NCI-H345 (cell line): ENCODE measurements around the gene SARM1.
A peak's percentile ranks its signal among the peaks of the same experiment; 100 is the strongest.

Source experiments
- DNase-seq: peaks from one replicate; lab custom pipeline; 2025; lab: John Stamatoyannopoulos, UW

Gene SARM1

DNA sequence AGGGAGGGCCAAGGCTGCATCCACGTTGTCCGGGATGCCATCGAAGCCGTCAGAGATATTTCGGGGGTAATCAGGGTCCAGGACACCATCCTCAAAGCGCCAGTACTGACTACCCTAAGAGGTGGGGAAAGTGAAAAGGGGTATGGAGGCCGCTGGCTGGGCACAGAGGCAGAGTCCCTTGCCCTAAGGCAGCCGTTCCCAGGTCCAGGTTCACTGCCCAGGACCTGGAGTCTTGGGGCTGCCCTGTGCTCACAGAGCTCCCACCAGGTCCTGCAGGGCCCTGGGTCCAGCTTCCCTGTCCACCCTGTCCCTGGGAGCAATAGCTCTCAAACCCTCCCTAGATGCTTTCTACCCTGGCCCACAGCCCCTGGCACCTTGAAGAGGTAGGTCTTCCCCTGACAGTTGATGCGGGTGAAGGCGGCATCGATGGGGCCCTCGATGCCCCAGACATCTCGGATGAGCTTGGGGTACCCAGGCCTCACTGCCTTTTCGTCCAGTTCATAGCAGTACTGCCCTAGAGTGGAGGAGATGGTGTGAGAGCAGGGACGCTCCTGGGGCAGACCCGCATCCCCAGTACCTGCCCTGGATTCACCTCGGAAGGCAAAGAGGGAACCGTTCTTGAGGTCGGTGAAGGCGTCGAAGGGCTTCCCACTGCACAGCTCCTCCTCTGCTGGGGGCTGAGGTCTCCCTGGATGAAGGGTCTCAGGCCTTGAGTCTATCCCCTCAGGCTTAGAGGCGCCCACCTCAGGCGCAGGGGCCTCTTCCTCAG, 2.4 kb upstream of the SARM1 start:
- DNase-seq = no peak

DNA sequence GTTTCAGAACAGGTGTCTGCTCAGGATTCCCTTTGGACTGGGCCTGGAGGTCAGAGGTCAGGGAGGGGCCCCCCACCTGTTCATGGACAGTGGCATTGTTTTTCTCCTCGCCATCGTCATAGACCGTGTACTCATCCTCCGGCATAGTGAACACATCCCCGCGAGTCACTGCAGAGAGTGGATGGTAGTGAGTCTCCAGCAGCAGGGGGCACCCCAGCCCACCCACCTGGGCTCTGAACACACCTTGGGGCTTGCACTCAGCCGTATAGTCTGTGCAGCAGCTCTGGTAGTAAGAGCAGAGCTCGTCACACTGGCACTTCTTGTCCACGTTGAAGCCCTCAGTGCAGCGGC, 1.8 kb upstream of the SARM1 start:
- DNase-seq = peak; percentile 12

DNA sequence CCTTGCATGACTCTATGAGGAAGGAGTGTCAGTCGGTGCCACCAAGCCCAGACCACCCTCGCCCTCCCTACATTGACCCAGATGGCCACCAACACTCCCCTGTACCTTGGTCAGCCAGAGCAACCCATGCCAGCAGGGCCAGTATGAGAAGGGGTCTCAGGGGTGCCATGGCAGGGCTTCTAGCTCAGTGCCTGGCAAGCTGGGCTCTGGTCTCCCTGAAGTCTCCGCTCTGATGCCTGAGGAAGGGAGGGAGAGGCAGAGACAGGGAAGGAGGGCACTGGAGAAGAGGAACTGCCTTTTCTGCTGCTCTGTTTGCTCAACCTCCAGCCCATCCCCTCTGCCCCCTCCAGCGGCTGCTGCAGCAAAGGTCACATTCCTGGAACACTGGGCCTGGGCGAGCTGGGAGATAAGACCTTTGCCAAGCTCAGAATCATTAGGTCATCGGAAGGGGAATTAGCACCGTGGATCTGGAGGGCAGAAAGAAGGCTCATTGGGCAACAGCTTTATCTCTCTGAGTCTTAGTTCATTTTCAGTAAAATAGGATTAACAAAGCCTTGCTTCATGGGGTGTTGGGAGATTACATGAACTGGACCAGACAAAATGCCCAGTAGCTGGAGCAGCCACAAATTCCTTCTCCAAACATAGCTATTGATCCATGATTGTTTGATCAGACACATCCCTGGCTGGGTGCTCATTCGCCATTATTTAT, 1.3 kb upstream of the SARM1 start, which contains the start of gene VTN:
VTN (minus strand) TSS at position 273 of the 709 bp plus-strand sequence; CDS start at position 169, 104 bp downstream.
- no peak for DNase-seq

DNA sequence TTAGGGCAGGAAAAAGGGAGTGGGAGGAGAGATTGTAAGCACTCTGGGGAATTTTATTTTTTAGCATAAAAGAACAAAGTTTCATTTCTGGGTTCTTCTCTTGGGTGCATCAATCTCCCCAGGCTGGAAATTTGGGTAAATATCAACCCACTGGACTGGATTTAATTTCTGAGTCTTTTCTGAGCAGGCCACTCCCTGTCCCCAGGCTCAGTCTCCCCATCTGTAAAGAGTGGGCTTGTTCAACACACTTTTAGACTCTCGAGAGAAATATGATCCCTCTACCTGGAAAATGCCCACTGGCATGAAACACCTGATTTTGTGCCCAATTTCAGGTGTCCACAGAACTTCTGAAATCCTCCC, 770 bp upstream of the SARM1 start:
- no peak for DNase-seq

DNA sequence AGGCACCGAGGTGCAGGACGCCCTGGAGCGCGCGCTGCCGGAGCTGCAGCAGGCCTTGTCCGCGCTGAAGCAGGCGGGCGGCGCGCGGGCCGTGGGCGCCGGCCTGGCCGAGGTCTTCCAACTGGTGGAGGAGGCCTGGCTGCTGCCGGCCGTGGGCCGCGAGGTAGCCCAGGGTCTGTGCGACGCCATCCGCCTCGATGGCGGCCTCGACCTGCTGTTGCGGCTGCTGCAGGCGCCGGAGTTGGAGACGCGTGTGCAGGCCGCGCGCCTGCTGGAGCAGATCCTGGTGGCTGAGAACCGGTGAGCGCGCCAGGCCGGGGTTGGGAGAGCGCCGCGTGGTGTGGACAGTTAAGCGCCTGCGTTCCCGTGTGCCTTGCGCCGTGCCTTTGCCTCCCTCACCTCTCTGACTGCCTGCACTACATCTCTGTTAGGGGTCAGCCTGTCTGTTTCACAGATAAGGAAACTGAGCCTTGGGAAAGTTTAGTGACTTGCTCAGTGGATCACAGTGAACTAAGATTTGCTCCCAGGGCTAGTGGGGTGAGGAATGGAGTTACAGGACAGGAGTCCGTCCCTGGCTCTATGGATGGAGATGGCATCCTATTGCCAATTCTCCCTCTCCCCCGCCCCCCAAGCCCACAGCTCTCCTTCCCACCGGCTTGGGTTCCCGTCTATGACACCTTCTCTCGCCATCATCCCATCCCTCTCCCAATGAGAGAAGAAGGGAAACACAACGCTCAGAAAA, 880 bp downstream of the SARM1 start:
- peak; percentile 32 for DNase-seq

DNA sequence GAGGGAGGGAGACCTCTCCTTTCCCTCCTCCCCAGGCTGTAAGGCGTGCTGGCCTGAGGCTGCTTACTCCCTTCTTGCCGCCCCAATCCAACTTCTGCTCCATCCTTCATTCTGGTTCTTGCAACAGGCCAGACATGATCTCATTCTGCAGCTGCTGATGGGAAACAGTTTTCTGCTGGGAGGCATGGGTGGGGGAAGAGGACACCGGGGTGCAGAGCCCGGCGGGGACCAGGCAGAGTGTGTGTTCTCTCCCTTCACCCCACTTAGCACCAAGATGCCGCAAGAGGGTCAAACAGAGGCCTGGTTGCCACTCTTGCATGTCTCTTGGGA, 1.4 kb downstream of the SARM1 start:
- DNase-seq = no peak

DNA sequence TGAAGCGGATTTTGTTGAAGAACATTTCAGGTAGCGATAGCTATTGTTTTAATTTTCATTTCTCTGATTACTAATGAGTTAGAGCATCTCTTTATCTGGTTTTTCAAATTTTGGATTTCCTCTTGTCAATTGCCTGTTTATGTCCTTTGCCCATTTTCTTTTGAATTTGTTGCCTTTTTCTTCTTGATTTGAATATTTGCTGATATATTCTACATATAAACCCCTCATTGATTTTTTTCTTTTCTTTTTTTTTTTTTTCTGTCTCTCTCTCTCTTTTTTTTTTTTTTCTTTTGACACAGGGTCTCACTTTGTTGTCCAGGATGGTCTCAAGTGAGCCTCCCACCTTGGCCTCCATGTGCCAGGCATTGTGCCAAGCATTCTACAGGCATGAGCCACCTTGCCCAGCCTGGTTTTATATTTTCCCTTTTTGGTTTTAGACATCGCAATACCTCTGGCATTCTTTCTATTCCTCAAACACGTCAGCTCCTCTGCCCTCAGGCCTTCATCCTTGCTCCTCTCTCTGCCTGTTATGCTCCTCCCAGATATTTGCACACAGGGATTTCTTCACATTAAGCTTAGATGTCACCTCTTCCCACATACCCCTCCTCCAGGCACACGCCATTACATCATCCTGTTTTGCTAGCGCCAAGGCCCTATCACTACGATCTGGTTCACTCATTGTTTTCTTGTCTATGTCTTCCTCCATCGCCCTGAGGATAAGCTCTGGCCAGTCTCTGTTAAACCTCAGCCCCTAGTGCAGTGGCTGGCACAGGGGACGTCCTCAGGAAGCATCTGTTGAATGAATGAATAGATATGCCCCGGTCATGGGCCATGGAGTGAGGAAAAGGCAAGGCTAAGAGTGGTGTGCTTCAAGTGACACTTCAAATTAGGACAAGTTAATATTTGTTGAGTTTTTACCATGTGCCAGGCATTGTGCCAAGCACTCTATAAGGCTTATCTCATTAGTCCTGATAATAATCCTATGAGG, 8.6 kb downstream of the SARM1 start:
- no peak for DNase-seq

DNA sequence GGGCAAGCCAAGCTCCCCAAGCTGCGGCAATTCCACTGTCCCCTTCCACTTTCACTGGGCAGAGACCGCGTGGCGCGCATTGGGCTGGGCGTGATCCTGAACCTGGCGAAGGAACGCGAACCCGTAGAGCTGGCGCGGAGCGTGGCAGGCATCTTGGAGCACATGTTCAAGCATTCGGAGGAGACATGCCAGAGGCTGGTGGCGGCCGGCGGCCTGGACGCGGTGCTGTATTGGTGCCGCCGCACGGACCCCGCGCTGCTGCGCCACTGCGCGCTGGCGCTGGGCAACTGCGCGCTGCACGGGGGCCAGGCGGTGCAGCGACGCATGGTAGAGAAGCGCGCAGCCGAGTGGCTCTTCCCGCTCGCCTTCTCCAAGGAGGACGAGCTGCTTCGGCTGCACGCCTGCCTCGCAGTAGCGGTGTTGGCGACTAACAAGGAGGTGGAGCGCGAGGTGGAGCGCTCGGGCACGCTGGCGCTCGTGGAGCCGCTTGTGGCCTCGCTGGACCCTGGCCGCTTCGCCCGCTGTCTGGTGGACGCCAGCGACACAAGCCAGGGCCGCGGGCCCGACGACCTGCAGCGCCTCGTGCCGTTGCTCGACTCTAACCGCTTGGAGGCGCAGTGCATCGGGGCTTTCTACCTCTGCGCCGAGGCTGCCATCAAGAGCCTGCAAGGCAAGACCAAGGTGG, 9.8 kb downstream of the SARM1 start:
- DNase-seq = no peak

DNA sequence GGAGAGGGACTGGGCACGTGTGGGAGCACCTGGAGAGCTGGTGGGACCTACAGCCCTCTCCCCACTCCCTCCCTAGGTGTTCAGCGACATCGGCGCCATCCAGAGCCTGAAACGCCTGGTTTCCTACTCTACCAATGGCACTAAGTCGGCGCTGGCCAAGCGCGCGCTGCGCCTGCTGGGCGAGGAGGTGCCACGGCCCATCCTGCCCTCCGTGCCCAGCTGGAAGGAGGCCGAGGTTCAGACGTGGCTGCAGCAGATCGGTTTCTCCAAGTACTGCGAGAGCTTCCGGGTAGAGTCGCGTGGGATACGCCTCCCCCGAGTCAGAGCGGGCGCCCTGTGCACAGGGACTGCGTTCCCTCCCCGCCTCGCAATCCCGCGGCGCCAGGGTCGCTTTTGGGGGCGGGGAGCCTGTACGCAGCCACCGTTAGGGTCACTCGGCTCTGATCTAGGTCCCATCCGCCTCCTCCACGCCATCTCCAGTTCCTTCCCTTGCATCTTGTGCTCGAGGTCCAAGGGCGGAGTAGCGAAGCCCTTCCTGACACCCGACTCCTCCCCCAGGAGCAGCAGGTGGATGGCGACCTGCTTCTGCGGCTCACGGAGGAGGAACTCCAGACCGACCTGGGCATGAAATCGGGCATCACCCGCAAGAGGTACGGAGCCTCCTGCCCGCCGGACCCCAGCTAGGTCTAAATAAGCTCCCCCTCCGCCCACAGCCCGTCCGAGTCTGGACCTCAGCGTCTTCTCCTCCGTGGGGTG, 13.0 kb downstream of the SARM1 start:
- DNase-seq = no peak

DNA sequence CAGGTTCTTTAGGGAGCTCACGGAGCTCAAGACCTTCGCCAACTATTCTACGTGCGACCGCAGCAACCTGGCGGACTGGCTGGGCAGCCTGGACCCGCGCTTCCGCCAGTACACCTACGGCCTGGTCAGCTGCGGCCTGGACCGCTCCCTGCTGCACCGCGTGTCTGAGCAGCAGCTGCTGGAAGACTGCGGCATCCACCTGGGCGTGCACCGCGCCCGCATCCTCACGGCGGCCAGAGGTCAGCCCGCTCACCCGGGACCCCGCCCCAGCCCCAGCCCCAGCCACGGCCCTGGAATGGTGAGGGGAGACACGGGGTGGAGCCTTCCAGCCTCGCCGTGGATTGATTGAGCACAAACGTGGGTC, 13.5 kb downstream of the SARM1 start:
- no peak for DNase-seq

DNA sequence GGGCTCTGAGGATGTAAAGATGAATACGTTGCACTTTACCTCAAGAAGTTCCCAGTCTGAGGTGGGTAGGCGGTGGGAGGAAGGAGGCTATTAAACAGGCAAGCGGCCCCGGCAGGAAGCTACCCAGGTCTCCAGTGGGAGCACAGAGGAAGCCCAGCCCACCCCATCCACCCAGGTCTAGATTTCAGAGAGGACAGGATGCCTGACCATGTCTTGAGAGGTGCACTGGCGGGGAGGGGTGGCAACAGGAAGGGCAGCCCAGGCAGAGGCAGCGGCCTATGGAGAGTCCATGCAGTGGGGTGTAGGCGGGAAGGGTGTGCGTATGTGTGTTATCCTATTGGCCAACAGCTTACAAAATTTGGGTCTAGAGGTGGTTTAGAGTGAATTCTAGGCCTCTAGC, 13.9 kb downstream of the SARM1 start:
- DNase-seq = no peak

DNA sequence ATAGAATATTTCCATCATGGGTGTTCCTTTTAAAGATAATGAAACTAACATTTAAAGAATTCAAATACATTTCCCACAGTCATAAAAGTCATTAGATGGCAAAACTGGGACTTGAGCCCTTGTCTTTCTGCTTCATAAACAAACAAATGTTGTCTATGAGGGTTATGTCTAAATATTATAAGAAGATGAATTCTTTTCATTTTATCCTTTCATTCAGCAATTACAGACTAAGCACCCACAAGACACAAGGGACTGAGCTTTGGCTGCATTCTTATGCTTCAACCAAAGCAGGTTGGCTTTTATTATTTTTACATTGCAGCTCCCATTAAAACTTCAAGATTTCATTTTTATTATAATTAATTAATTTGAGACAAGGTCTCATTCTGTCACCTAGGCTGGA, 14.9 kb downstream of the SARM1 start:
- DNase-seq = no peak

DNA sequence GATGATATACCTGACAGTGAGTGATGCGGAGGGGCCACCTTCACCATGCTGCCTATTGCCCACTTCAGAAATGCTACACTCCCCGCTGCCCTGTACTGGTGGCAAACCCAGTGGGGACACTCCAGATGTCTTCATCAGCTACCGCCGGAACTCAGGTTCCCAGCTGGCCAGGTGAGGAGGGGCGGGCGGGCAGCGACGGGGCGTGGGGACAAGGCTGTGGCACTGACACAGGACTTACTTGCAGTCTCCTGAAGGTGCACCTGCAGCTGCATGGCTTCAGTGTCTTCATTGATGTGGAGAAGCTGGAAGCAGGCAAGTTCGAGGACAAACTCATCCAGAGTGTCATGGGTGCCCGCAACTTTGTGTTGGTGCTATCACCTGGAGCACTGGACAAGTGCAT, 16.6 kb downstream of the SARM1 start:
- DNase-seq = no peak

DNA sequence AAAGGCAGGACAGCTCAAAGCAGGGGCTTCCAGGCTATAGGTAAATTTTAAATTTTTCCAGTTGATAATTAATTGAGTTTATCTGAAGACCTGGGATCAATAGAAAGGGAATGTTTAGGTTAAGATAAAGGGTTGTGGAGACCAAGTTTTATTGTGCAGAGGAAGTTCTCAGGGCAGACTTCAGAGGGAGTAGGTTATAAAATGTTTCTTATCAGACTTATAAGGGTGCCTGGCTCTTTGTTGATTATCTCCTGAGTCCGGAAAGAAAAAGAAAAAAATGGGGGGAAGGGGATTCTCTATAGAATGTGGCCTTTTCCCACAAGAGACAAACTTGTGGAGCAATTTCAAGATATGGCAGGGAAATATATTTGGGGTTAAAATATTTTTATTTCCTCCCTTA, 18.6 kb downstream of the SARM1 start:
- no peak for DNase-seq

DNA sequence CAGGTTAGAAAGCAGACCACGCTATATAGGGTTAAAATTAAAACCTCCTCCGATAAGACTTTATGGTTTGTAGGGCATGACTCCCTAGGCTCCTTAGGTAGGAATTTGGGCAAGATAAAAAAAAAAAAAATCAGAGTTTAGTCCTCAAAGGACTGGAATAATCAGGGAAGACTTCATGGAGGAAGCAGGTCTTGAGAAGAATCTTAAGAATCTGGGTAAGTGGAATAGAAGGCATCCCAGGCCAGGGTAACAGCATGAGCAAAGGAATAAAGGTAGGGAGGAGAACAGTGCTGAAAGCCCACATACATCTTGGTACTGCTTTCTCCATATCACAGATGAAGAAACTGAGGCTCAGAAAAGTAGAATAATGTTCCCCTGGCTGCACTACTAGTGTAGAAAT, 19.1 kb downstream of the SARM1 start:
- DNase-seq = no peak

DNA sequence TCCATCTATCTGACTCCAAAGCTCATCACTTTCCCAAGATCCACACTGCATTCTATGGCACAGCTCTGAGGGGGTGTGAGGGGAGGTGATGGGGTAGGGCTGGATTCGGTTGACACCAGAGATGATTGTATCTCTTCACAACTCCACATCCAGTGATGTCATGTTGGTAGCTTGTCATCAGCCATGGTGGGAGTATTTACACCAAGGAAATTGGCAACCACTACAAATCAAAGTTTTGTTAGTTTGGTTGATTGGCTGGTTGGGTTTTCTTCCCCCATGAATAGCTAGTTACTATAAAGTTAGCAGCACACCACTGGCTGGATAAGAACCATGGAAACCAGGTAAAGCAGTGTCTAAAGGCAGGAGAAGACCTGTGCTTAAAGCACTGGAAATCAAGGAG, 19.5 kb downstream of the SARM1 start:
- no peak for DNase-seq

DNA sequence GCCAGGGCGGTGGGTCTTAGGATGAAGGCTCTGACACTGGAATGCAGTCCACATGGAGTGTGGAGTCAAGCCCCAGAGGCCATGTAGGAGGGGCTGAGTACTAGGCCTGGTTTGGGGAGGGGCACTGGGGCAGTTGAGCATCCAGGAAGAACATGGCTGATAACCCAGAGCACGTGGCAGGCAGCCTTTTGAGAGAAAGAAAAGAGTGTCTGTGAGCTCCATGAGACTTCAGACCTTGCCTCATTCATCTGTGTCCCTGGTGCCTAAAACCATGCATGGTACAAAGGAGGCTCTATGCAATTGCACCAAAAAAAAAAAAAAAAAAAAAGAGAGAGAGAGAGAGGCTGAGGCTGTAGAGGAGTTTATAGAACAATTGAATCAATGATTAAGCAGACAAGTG, 19.9 kb downstream of the SARM1 start:
- no peak for DNase-seq

DNA sequence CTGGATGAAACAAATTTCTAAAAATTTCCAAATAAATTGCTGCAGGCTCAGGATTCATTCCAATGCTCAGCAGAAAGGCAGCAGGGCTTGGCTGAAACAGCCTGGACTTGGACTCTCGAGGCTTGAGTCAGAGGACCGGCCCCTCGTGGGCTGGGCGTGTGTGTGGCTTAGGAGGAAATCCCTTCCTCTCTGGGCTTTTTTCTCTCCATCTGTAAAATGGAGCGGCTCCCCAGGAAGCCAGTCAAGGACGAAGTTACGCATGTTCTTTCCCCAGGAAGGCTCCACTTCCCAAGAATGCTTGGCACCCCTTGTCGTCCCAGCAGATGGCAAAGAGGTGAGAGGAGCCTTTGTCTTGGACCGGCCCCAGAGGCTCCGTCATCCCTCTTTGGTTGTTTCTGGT, 21.0 kb downstream of the SARM1 start:
- DNase-seq = no peak

DNA sequence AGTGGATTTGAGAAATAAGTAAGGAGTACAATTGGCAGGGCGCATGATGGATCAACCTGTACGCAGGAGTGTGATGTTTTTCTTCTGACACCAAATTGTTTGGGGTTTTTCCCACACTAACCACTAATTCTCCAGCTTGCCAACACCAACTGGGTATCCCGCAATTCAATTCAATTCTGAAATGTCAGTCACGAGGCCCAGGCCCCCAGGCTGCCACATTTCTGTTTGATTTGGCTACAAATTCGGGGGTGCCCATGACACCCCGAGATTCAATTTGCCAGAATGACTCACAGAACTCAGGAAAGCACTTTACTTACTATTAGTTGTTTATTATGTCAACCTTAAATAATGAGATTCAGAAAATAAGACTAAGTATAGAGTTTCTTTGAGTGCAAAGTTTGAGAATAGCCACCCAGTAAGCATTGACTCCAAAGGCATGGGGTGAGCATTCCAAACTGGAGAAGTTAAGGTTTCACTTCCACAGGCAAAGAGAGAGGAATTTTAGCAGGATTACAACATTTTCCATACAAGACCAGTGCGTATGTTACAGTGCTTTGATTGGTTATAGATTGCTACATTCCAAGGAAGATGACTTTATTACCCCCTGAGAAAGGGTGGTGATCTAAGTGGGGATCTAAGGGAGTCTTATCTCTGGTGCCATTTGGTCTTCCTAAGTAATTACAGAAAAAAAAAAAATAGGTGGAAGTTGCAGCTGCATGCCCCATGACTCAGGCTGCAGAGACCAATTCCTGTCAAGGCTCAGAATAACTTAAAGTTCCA, 23.0 kb downstream of the SARM1 start:
- no peak for DNase-seq

DNA sequence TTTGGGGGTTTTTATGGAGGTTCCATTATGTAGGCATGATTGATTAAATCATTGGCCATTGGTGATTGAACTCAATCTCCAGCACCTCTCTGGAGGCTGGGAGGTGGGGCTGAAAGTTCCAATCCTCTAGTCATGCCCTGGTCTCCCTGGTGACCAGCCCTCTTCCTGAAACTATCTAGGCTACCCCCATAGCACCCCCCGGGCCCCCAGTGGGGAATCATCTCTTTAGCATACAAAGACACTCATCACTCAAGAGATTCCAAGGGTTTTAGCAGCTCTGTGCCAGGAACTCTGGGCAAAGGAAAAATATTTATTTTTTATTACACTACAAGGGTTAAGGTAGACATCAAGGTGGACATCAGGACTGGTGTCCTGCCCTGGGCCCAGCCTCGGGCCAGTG, 23.9 kb downstream of the SARM1 start:
- DNase-seq = no peak
